GM21825 (cell line): Measurements from ENCODE around the gene GLI2.

Experiments used
- ATAC-seq: cut with Tn5 transposase; IDR thresholded peaks from one replicate; pipeline ENCODE4 v1.9.1; 2021; ENCODE audit warnings: mild to moderate bottlenecking, moderate library complexity; ENCODE audit not compliant: unreplicated experiment

The GLI2 gene

DNA sequence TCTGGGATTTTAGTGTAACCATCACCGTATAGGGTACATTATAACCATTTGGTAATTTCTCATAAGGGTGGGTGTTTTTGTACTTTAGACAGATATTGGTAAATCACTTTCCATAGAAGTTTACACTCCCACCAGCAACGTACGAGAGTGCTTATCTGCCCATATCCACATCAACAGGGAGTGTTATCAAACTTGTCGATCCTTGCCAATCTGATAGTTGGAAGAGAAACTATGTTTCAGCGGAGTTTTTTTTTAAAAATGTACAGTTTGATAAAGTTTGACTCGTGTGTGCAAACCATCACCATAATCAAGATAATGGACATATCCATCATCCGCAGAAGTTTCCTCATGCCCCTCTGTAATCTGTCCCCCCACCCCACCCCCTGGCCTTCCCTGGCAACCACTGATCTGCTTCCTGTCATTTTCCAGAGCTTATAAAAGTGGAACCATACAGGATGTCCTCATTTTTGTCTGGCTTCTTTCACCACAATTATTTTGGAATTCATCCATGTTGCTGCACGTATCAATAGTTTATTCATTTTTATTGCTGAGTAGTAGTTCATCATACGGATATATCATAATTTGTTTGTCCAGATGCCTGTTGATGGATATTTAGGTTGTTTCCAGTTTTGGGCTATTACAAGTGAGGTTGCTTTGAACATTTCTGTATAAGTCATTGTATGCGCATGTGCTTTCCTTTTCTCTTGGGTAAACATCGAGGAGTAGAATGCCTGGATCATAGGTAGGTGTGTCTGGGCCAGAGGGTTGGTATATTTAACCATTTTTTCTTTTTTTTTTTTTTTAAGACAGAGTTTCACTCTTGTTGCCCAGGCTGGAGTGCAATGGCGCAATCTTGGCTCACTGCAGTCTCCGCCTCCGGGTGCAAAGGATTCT is 18.6 kb downstream of the GLI2 start:
- ATAC-seq: no peak

DNA sequence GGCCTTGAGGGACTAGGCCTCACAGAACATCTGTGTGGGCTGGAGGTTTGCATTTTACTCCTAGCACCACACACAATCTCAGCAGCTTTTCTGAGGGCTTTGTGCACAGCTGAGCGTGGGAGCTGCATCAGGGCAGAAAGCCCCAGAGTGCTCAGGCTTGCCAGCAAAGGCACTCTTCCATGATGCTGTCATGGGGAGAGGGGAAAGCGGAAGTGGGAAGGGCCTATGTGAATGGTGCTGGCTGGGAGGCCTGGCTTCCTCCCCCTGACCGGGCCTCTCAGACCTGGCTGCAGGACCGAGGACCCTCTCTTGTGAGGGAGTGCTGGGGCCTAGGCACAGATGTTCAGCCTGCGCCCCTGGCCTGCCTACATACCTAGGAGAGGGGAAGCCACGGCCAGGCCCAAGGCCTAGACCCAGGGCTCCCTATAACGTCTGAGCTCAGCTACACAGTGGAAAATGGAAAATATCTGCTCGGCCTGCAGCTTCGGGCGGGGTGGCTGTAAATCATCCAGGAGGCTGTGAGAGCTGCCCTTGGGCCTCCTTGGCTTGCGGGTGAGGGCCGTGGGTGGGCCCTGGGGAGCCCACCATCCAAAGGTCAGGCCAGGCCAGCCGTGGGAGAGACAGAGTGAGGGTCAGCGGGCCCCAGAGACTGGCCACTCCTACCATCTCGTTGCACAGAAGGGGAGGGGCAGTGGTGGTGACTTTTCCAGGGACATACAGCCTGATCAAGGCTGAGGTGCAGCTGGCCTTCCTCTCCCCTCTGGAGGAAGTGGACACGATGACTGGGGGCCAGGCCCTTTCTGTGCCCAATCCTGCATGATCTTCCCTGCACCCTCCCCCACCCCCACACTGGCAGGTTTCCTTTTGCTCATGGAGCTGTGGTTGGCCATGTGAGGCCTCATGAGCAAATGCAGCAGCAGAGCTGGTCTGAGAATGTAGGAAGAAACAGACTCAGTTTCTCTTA is 22.8 kb downstream of the GLI2 start:
- no peak for ATAC-seq

DNA sequence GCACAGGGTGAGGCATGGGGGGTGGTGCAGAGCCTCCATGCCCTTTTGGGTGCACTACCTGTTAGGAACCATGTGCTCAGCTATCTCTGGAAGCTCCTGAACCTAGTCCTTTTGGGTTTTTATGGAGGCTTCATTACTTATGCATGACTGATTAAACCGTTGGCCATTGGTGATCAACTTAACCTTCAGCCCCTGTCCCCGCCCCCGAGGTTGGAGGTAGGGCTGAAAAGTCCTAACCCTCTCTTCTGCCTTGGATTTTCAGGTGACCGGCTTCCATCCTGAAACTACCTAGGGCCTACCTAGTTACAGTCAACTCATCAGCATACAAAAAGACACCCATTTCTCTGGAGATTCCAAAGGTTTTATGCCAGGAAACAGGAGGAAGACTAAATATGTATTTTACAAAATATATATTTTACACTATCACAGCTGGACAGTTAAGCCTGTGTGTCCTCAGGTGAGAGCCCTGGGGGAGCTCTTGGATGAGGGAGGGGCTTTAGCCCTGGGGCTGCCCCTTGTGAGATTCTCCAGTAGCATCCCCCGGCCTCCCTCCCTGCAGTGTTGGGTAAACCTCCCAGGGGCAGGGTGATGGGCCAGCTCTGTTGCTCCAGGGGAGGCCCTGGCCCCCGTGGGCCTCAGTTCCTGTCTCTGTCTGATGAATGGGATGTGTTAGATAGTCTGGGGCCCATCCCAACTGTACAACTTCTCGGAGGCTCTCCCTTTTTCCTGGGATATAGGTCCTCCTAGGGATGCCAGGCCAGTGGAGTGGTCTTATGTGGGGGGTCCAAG is 24.1 kb downstream of the GLI2 start:
- no peak for ATAC-seq

DNA sequence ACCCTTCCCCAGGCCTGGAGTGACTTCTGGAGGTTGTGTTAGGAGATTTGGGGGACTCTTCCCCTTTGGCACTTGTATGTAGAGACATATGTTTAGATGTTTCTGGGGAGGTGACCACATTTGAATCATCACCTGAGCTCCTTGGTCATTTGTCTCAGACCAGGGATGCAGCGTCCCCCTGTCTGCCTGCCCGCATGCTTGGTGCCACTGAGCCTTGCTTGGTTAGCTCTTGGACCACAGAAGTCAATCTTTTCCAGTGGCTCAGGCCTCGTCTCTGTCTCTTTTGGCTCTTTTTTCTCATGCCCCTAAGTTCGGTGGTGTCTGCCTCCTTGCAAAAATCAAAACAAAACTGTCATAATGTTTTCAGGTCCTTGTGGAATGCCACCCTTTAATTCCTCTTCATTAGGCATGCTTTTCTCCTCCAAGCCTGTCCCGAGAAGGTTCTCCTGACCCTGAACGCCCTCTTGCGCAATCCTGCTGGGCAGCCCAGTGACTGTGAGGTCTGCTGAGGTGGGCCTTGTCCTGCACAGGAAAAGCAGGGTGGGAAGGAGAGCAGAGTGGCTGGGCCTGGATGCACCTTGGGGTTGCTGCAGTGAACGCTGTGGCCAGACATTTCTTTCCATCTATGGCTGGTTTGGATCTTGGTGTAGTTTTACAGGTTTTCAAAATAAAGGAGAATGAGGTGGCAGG is 24.9 kb downstream of the GLI2 start:
- ATAC-seq: no peak

DNA sequence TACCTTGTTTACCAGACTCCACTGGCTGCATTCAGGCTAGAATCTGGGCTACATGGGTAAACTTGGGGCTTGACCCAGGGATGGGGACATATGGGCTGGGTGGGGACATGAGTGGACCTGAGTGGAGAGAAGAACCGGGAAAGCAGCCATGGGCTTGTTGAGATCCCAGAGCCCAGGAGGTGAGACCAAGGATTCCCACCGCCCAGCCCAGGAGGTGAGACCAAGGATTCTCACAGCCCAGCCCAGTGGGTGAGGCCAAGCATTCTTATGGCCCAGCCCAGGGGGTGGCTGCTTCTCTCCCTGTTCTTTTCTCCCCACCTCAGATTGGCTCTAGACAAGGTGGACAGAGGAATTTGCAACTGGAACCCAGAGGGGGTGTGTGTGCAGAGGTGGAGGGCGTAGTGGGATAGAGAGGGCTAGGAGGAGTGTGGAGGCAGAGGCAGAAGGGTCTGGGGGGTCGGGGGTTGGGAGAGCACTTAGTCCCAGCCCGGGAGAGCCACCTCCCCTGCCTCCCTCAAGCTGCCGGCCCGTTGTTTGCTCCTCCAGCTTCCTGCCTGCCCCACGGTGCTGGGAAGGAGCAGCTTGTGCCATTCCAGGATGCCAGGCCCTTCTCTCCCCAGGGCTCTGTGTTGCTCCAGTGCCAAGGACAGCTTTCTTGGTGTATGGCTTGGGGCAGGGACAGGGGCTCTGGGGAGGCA is 25.6 kb downstream of the GLI2 start:
- ATAC-seq: no peak

DNA sequence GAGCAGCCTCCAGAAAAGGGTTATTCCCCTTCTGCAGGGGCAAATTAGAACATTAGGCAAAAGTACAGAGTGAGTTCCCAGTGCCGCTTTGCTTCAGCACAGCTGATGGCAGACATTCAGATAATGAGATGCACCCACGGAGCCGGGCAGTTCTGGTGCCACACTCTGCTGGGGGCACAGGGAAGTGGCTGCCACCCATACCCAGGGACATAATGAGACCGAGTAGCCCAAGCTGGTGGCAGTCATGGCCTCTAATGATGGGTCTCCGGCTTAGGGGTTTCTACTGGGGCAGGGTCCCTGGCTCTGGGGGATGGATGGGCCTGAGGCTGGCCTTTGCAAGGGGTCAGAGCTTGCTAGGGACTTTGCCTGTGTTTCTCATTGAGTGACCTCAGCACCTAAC is 26.2 kb downstream of the GLI2 start:
- ATAC-seq: no peak

DNA sequence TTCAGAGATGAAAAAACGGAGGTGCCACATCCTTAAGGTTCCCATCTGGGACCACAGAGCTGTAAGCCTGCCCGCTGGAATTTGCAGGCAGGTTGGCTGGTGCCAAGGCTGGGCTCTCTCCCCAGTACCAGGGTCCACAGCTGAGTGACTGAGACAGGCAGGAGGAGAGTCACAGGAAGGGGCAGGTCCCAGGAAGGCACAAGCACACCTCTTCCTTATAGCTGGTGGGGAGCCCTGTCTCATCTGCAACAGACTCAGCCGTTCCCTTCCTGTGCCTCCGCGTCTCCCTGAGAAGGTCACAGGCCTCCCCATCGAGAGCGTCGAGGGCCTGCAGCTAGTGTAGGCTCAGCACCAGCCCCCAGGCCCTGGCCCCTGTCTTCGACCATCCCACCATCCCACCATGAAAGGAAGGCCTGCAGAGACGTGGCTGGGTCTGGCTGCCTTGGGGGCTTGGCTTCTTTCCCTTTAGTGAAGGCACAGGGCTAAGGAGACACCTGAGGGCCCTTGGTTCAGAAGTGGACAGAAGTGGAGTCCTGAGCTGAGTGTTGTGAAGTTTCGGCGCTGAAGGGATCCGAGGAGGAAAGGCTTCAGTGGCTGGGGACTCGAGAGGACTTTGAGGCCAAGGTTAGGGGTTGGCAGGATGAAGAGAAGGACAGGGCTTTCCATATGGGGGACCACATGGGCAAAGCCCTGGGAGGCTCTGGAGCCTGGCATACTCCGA is 26.8 kb downstream of the GLI2 start:
- ATAC-seq: no peak

DNA sequence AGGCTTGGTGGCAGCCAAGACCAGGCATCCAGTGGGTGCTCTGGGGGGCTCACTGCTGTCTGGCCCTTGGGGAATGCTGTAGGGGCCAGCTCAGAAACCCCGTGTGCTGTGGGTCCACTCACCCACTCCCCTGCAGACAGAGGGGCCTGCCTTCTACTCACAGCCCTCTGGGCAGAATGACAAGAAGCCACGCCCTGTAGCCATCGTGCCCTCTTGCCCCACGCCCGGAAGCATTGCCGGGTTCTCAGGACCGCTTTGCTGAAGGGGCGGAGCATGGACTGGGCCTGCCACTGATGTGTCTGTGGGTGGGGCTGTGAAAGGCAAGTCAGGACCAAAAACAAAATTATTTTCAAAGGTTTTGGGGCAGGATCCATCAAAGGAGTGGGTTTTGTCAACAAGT is 27.8 kb downstream of the GLI2 start:
- no peak for ATAC-seq

DNA sequence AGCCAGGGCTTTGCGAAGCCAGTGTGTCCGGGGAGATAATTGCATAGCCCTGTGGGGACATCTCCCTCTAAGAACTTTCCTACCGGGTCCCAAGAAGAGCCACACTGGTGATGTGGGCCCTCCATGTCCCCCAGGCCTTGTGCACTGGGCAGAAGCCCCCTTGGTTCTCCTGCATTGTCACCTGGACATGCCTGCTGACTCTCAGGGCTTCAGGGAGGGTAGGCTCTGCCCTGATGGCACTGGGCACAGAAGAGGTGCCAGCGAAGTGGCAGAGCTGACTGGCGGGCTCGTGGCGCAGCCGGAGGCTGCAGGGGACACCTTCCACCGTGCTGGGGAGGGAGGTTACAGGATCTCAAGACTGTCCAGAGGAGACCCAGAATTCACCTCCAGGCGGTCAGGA is 28.3 kb downstream of the GLI2 start:
- ATAC-seq: no peak

DNA sequence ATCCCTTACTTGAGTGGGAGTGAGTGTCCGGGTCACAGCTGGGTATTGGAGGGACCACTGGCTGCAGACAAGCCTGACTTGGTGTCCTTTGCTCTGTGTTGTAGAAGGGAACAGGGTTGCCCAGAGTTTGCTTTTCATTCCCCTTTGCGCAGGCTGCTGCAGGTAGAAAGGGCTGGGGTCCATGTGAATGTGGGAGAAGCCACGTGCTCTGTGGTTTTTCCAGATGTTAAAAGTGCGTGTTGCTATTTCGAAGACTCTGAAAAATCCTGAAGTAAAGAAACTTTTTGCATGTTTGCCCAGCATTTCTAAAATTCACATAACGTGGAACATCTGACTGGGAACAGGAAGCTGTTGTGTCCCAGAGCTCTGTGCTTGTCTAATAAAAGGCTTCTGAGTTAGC is 28.8 kb downstream of the GLI2 start:
- no peak for ATAC-seq

DNA sequence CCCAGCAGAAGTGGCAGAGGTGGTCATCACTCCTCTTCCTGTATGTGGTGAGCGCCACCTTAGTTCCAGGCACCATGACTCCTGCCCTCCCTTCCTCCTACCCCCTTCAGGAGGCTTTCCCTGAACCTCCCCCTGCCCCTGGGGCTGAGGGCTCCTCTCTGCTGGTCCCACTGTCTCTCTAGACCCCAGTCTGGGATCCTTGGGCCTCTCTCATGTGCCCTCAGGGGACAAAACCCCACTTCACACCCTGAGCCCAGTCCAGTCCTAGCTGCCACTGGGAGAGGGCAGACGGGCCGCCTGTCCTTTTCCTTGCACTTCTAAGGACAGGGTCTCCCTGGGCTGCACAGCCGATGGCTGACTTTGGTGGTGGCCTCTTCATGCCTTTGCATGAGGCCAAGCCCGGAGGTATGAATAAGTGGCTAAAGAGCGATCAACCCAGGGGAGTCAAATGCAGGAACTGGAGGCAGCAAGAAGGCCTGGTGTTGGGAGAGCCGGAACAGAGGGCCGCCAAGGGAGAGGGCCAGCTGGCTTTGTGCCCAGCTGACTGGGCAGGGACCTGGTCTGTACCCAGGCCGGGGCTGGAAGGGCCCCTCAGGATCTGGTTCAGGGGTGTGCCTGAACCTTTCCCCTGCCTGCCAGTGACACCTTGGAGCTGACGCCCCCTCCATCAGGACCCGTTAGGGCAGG is 29.5 kb downstream of the GLI2 start:
- no peak for ATAC-seq

DNA sequence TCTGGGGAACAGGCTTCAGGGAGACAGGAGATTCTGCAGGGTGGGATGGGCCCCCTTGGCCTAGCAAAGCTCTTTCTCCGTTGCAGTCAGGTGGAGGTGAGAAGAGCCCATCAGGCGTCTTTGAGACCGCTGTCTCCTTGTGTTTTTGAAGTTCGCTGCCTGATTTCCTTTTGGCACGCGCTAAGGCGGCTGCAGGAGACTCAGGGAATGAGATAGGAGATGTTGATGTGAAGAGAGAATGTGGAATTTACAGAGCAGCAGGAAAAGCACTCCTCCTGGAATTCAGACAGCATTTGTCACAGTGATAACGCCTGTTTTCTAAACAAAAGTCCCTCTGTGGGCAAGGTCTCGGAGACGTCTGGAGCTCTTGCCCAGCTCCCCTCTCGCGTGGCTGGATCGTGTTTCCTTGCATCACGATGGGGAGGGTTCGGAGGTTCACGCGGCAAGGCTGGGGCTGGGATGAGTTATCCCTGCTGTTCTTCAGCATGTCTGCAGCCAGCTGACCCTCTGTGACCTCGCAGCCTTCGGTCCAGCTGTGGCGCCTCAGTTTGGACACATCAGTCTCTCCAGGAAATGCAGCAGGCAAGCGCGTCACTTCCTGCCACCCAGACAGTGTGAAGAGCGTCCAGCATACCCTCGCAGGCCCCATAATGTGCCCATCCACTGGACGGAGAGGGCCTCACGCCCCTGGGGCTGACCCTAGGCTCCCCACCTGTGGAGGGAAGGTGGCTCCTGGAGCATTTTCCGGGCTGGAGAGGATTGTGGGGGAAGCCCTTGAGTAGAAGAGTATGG is 30.2 kb downstream of the GLI2 start:
- no peak for ATAC-seq

DNA sequence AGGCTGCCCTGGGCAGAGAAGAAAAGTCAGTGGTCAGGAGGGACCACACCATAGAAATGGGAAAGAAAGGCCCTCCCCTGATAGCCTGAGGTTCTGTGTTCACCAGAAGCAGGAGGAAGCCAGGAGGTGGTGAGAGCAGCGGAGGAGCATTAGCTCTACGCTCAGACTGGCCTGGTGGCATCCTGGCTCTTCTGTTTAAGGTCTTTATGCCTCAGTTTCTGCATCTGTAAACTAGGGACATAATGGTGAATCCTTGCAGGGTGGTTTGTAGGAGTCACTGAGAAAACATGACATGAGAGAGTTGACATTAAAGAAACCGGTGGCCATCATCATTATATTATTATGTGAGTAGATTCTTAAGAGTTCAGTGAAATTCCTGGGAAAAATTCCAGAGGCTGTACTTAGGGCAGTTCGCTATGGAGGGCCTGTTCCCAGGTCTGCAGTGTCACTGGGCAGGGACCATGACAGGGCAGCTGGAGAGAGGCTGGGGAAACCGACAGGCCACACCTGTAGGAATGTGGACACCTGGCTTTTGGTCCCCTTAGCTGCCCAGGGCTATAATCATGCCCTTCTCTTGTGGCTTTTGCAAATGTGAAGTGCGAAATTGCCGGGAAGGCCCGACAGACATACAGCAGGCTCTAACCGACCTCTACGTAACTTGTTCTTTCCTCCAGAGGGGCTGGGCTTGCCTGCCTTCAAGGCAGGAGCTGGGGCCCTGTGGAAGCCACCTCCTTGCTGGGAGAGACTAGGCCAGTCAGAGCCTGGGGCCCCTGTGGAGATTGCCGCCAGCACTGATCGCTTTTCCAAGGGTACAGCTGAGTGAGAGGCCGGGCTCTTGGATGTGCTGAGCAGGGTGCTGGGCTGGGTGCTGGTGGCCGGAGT is 31.0 kb downstream of the GLI2 start:
- no peak for ATAC-seq

DNA sequence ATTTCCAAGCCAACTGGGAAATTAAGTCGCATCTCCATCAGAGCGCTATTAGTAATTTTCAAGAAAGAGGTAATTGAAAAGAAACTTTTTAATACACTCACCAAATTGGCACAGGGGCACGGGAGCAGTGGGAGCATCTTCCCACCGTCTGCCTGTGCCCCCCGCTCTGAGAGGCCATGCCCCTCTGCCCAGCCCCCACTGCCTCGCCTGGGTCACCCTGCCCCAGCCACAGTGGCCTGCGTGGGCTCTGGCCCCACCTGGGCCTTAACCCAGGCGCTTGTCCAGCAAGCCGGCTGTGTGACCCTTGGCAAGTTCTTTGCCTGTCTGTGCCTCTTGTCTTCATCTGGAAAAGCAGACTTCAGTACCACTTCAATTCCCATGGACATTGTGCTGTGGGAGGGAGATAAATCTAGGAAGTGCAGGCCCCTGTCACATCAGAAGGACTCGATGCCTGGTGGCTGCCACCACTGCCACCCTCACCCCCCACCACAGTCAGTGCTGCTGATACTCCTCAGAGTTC is 31.9 kb downstream of the GLI2 start:
- ATAC-seq: no peak

DNA sequence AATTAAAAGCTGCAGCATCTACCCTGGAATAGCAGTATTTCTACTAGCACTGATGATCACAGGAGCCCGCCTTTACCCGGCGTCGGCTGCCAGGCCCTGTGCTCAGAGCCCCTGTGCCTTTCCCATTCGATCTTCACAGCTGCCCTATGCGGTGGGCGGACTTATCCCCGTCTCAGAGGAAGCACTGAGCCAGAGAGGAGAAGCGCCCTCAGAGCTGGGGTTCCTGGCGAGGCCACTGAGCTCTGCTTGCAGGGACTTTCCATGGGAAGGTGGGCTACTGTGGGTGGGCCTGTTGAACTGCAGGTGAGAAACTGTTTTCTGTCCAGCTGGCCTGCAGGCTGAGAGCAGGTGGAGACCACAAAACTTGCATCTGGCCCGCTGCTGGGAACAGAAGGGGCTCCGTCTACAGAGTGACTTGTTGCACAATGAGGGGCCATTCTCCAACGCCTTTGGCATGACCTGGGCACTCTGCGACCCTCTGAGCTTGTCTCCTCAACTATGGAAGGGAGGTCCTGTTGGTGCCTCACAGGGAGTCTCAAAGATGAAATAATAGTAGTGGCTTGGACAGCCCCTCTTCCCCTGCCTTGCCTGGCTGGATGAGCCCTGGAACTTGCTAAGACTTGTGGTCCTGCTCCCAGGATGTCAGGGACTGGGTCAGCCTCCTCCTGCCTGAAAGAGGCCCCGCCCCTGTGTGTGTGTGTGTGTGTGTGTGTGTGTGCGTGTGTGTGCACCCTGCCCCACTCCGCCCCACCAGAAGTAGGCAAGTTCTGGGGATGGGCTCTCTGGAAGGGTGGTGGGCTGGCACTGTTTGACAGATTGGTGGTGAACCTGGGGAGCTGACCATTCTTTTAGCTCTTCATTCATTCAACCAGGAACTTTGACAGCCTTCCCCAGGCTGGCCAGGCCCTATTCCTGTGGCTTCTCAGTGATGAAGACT is 32.7 kb downstream of the GLI2 start:
- no peak for ATAC-seq
